SK-N-SH treated with all-trans-retinoic acid at 6 μM for 48 hours (cell line): Measurements from ENCODE around the gene CELF4.

ENCODE experiments used
- ATAC-seq: fragments of 200-7000 bp; cut with Tn5 transposase; 3 replicates; pipeline ENCODE4 v1.9.1; 2020; ENCODE audit warnings: mild to moderate bottlenecking, moderate library complexity
- ARNTL ChIP-seq: fragments of 450-650 bp; formaldehyde crosslinking; IDR thresholded peaks from 2 replicates; pipeline ENCODE4 v1.5.0; 2020; ENCODE audit warnings: low read depth, mild to moderate bottlenecking, moderate library complexity, borderline replicate concordance
- ESRRG ChIP-seq: fragments of 250-450 bp; sonication (Bioruptor Pico); IDR thresholded peaks from 2 replicates; pipeline ENCODE4 v1.6.1; 2021; ENCODE audit warnings: mild to moderate bottlenecking
- GLIS3 ChIP-seq: fragments of 250-450 bp; sonication (Bioruptor Pico); IDR thresholded peaks from 2 replicates; pipeline ENCODE4 v1.5.0; 2020; ENCODE audit warnings: mild to moderate bottlenecking, moderate library complexity
- ISL1 ChIP-seq: fragments of 250-450 bp; sonication (Bioruptor Pico); IDR thresholded peaks from 2 replicates; pipeline ENCODE4 v2.1.2; 2022; ENCODE audit warnings: mild to moderate bottlenecking, moderate library complexity
- OSR1 ChIP-seq: fragments of 250-450 bp; sonication (Bioruptor Pico); IDR thresholded peaks from 2 replicates; pipeline ENCODE4 v1.8.0; 2022; ENCODE audit warnings: moderate library complexity, mild to moderate bottlenecking, inconsistent platforms
- PPARA ChIP-seq: fragments of 250-450 bp; sonication (Bioruptor Pico); IDR thresholded peaks from 2 replicates; pipeline ENCODE4 v1.5.0; 2020; ENCODE audit warnings: mild to moderate bottlenecking, borderline replicate concordance
- RARB ChIP-seq: fragments of 250-450 bp; sonication (Bioruptor Pico); IDR thresholded peaks from 2 replicates; pipeline ENCODE4 v1.8.0; 2021; ENCODE audit warnings: mild to moderate bottlenecking, moderate library complexity
- SNAI2 ChIP-seq: fragments of 250-450 bp; sonication (Bioruptor Pico); IDR thresholded peaks from 2 replicates; pipeline ENCODE4 v1.5.0; 2020; ENCODE audit warnings: mild to moderate bottlenecking, moderate library complexity
- TCF4 ChIP-seq: fragments of 250-450 bp; sonication (Bioruptor Pico); IDR thresholded peaks from 2 replicates; pipeline ENCODE4 v1.8.0; 2021; ENCODE audit warnings: mild to moderate bottlenecking, moderate library complexity, borderline replicate concordance
- TOX ChIP-seq: fragments of 250-450 bp; sonication (Bioruptor Pico); IDR thresholded peaks from 2 replicates; pipeline ENCODE4 v1.8.0; 2021; ENCODE audit warnings: mild to moderate bottlenecking, moderate library complexity, borderline replicate concordance
- ZC3H10 ChIP-seq: fragments of 250-450 bp; sonication (Bioruptor Pico); IDR thresholded peaks from 2 replicates; pipeline ENCODE4 v1.5.1; 2021; ENCODE audit warnings: mild to moderate bottlenecking, moderate library complexity
- ZFP3 ChIP-seq: fragments of 250-450 bp; sonication (Bioruptor Pico); IDR thresholded peaks from 2 replicates; pipeline ENCODE4 v1.5.0; 2020; ENCODE audit warnings: mild to moderate bottlenecking, moderate library complexity
- ZFP30 ChIP-seq: fragments of 450-650 bp; formaldehyde crosslinking; IDR thresholded peaks from 2 replicates; pipeline ENCODE4 v1.5.0; 2022; ENCODE audit warnings: mild to moderate bottlenecking, moderate library complexity
- ZNF565 ChIP-seq: fragments of 450-650 bp; formaldehyde crosslinking; conservative IDR thresholded peaks from 2 replicates; pipeline ENCODE4 v1.5.0; 2020; ENCODE audit warnings: low read depth, mild to moderate bottlenecking, moderate library complexity
- ZNF8 ChIP-seq: fragments of 450-650 bp; formaldehyde crosslinking; IDR thresholded peaks from 2 replicates; pipeline ENCODE4 v1.5.0; 2020; ENCODE audit warnings: mild to moderate bottlenecking, moderate library complexity
- TF ChIP-seq, protein P1 (sequence below): fragments of 250-450 bp; sonication (Bioruptor Pico); IDR thresholded peaks from 2 replicates; pipeline ENCODE4 v1.5.0; 2020; ENCODE audit warnings: mild to moderate bottlenecking, moderate library complexity
- TF ChIP-seq, protein P2 (sequence below): fragments of 250-450 bp; sonication (Bioruptor Pico); IDR thresholded peaks from 2 replicates; pipeline ENCODE4 v1.5.1; 2020; ENCODE audit warnings: low read depth, mild to moderate bottlenecking, moderate library complexity
- TF ChIP-seq, protein P3 (sequence below): fragments of 250-450 bp; sonication (Bioruptor Pico); IDR thresholded peaks from 2 replicates; pipeline ENCODE4 v1.8.0; 2020; ENCODE audit warnings: mild to moderate bottlenecking, moderate library complexity, borderline replicate concordance
- TF ChIP-seq, protein P4 (sequence below): fragments of 250-450 bp; sonication (Bioruptor Pico); IDR thresholded peaks from 2 replicates; pipeline ENCODE4 v1.8.0; 2021; ENCODE audit warnings: low read depth, mild to moderate bottlenecking, moderate library complexity, borderline replicate concordance

Gene CELF4

DNA sequence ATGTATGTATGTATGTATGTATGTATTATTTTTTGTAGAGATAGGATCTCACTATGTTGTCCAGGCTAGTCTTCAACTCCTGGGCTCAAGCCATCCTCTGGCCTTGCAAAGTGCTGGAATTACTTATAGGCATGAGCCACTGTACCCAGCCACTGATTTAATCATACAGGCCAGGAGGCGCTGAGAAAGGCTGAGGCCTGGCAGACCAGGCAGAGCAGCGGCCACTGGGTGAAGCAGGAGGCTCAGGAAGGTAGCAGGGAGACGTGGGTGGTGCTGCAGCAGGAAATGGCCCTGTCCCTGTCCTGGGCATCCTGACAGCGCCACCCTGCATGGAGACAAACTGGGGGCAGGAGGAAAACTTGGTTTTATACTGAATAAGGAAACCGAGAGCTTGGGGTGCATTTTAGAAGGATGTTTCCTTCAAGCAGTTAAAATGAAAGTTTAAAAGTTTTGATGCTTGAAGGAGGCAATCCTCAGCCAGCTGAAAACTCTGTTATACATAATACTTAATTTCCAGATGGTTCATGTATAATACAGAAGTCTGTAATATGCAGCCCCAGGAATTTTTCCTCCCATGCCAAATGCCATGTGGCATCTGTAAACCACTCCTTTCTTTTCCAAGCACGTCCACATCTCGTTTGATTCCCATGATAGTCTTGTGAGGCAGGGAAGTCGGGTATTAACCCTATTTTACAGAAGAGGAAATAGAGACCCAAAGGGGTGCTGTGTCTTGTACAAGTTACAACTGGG, 182.4 kb downstream of the CELF4 start:
- ATAC-seq = peak; percentile 46; the same call in 2 of the 3 replicates
- TF ChIP-seq, protein P1, sequence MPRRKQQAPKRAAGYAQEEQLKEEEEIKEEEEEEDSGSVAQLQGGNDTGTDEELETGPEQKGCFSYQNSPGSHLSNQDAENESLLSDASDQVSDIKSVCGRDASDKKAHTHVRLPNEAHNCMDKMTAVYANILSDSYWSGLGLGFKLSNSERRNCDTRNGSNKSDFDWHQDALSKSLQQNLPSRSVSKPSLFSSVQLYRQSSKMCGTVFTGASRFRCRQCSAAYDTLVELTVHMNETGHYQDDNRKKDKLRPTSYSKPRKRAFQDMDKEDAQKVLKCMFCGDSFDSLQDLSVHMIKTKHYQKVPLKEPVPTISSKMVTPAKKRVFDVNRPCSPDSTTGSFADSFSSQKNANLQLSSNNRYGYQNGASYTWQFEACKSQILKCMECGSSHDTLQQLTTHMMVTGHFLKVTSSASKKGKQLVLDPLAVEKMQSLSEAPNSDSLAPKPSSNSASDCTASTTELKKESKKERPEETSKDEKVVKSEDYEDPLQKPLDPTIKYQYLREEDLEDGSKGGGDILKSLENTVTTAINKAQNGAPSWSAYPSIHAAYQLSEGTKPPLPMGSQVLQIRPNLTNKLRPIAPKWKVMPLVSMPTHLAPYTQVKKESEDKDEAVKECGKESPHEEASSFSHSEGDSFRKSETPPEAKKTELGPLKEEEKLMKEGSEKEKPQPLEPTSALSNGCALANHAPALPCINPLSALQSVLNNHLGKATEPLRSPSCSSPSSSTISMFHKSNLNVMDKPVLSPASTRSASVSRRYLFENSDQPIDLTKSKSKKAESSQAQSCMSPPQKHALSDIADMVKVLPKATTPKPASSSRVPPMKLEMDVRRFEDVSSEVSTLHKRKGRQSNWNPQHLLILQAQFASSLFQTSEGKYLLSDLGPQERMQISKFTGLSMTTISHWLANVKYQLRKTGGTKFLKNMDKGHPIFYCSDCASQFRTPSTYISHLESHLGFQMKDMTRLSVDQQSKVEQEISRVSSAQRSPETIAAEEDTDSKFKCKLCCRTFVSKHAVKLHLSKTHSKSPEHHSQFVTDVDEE (CRISPR knock-in tag) = no peak
- TF ChIP-seq ZC3H10 (no peak), PPARA (no peak), ISL1 (no peak), ZNF8 (CRISPR knock-in tag) (no peak), ZFP30 (CRISPR knock-in tag) (no peak), OSR1 (CRISPR knock-in tag) (no peak), ZFP3 (CRISPR knock-in tag) (no peak), TOX (CRISPR knock-in tag) (no peak), ESRRG (CRISPR knock-in tag) (no peak), GLIS3 (no peak), ARNTL (no peak), ZNF565 (CRISPR knock-in tag) (no peak), TCF4 (CRISPR knock-in tag) (no peak), SNAI2 (no peak), RARB (CRISPR knock-in tag) (no peak)
- TF ChIP-seq, protein P2, sequence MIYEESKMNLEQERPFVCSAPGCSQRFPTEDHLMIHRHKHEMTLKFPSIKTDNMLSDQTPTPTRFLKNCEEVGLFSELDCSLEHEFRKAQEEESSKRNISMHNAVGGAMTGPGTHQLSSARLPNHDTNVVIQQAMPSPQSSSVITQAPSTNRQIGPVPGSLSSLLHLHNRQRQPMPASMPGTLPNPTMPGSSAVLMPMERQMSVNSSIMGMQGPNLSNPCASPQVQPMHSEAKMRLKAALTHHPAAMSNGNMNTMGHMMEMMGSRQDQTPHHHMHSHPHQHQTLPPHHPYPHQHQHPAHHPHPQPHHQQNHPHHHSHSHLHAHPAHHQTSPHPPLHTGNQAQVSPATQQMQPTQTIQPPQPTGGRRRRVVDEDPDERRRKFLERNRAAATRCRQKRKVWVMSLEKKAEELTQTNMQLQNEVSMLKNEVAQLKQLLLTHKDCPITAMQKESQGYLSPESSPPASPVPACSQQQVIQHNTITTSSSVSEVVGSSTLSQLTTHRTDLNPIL (CRISPR knock-in tag) = no peak
- TF ChIP-seq, protein P3, sequence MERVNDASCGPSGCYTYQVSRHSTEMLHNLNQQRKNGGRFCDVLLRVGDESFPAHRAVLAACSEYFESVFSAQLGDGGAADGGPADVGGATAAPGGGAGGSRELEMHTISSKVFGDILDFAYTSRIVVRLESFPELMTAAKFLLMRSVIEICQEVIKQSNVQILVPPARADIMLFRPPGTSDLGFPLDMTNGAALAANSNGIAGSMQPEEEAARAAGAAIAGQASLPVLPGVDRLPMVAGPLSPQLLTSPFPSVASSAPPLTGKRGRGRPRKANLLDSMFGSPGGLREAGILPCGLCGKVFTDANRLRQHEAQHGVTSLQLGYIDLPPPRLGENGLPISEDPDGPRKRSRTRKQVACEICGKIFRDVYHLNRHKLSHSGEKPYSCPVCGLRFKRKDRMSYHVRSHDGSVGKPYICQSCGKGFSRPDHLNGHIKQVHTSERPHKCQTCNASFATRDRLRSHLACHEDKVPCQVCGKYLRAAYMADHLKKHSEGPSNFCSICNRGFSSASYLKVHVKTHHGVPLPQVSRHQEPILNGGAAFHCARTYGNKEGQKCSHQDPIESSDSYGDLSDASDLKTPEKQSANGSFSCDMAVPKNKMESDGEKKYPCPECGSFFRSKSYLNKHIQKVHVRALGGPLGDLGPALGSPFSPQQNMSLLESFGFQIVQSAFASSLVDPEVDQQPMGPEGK (CRISPR knock-in tag) = no peak
- TF ChIP-seq, protein P4, sequence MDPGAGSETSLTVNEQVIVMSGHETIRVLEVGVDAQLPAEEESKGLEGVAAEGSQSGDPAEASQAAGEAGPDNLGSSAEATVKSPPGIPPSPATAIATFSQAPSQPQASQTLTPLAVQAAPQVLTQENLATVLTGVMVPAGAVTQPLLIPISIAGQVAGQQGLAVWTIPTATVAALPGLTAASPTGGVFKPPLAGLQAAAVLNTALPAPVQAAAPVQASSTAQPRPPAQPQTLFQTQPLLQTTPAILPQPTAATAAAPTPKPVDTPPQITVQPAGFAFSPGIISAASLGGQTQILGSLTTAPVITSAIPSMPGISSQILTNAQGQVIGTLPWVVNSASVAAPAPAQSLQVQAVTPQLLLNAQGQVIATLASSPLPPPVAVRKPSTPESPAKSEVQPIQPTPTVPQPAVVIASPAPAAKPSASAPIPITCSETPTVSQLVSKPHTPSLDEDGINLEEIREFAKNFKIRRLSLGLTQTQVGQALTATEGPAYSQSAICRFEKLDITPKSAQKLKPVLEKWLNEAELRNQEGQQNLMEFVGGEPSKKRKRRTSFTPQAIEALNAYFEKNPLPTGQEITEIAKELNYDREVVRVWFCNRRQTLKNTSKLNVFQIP (CRISPR knock-in tag) = no peak

DNA sequence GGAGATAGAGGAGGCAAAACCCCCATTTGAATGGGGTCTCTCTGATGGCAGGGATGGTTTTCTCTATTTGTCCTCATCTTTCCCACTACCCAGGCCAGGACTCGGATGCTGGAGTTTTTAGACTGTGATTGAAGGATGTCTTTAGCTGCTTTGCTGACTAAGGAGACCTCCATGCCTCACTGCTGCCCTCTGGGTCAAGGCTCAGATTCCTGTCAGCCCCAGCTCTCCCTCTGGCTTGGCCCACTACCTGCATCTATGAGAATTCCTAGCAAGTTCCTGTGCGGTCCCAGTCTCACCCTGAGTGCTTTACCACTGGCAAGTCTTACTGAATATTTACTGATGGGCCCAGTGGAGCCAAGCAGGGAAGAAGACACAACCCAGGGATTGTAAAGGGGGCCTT, 184.0 kb downstream of the CELF4 start:
- TF ChIP-seq ZFP30 (CRISPR knock-in tag) = no peak
- no peak for TF ChIP-seq ZFP3 (CRISPR knock-in tag)
- TF ChIP-seq, protein P2 (CRISPR knock-in tag) = no peak
- no peak for ATAC-seq

DNA sequence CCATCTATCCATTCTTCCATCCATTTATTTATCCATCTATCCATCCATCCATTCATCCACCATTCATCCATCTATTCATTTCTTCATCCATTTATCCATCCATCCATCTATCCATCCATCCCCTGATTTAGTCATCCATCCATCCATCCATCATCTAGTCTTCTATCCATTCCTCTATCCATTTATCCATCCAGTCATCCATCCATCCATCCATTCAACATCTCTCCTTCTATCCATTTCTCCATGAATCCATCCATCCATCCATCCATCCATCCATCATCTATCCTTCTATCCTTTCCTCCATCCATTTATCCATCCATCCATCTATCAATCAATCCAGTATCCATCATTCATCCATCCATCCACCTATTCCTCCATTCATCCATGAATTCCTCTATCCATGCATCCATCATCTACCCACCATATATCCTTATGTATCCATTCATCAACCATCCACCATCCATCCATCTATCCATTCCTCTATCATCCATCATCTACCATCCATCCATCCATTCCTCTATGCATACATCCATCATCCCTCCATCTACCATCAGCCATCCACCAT, 185.0 kb downstream of the CELF4 start:
- TF ChIP-seq, protein P3 (CRISPR knock-in tag) = no peak
- TF ChIP-seq TOX (CRISPR knock-in tag) (no peak), OSR1 (CRISPR knock-in tag) (no peak), ZFP30 (CRISPR knock-in tag) (no peak), GLIS3 (no peak), ZFP3 (CRISPR knock-in tag) (no peak), TCF4 (CRISPR knock-in tag) (no peak)
- TF ChIP-seq, protein P2 (CRISPR knock-in tag) = no peak
- ATAC-seq = no peak
